Neural progenitor cell (in vitro differentiated cells): ENCODE results near the gene CLDN1. TPM values are rescaled to one million over a fixed set of nuclear protein-coding genes. Genes with fewer than 3 reads are reported as not detected.

Experiments
- DNase-seq: peaks from one replicate; pipeline ENCODE4 v3.0.0-alpha.2; 2016; ENCODE audit warnings: low spot score
- H2AFZ ChIP-seq: fragments of 200-600 bp; sonication (generic); replicated peaks from 2 replicates; pipeline ENCODE4 v1.6.1; 2016; ENCODE audit warnings: antibody characterized with exemption
- H3F3A ChIP-seq: fragments of 200-600 bp; sonication (generic); 2 replicates; pipeline ENCODE4 v1.6.1; 2016; ENCODE audit warnings: antibody characterized with exemption, low read depth
- H3K27ac ChIP-seq: fragments of 200-600 bp; sonication (generic); 2 replicates; pipeline ENCODE4 v1.5.1; 2016; ENCODE audit warnings: mild to moderate bottlenecking
- H3K27me3 ChIP-seq: fragments of 200-600 bp; sonication (generic); 2 replicates; pipeline ENCODE4 v1.6.1; 2016; ENCODE audit warnings: mild to moderate bottlenecking, moderate library complexity
- H3K36me3 ChIP-seq: fragments of 200-600 bp; sonication (generic); 2 replicates; pipeline ENCODE4 v1.5.1; 2016
- H3K4me1 ChIP-seq: fragments of 200-600 bp; sonication (generic); 2 replicates; pipeline ENCODE4 v1.6.1; 2016; ENCODE audit warnings: mixed run types
- H3K4me2 ChIP-seq: fragments of 200-600 bp; sonication (generic); 2 replicates; pipeline ENCODE4 v1.6.1; 2016
- H3K4me3 ChIP-seq: fragments of 200-600 bp; sonication (generic); 2 replicates; pipeline ENCODE4 v1.5.1; 2016
- H3K79me2 ChIP-seq: fragments of 200-600 bp; sonication (generic); 2 replicates; pipeline ENCODE4 v1.6.1; 2016; ENCODE audit warnings: low read depth
- H3K9ac ChIP-seq: fragments of 200-600 bp; sonication (generic); 2 replicates; pipeline ENCODE4 v1.6.1; 2016
- H3K9me3 ChIP-seq: fragments of 200-600 bp; sonication (generic); 2 replicates; pipeline ENCODE4 v1.5.1; 2016; ENCODE audit warnings: low read depth
- H4K20me1 ChIP-seq: fragments of 200-600 bp; sonication (generic); 2 replicates; pipeline ENCODE4 v1.6.1; 2016; ENCODE audit warnings: low read depth
- H3K27ac Mint-ChIP-seq: 3 replicates; pipeline ENCODE4 v1.8.0; 2021; ENCODE audit warnings: mixed read lengths
- H3K27me3 Mint-ChIP-seq: 2 replicates; pipeline ENCODE4 v1.8.0; 2022; ENCODE audit warnings: low read depth, mild to moderate bottlenecking, inconsistent platforms, moderate library complexity, mixed read lengths; ENCODE audit not compliant: insufficient read depth
- H3K36me3 Mint-ChIP-seq: 3 replicates; pipeline ENCODE4 v1.8.0; 2021; ENCODE audit warnings: mixed read lengths
- H3K4me1 Mint-ChIP-seq: 3 replicates; pipeline ENCODE4 v1.8.0; 2021; ENCODE audit warnings: mixed read lengths
- H3K4me3 Mint-ChIP-seq: 3 replicates; pipeline ENCODE4 v1.8.0; 2021; ENCODE audit warnings: mild to moderate bottlenecking, moderate library complexity, mixed read lengths
- H3K9me3 Mint-ChIP-seq: 3 replicates; pipeline ENCODE4 v1.8.0; 2020; ENCODE audit warnings: mixed read lengths
- EZH2 ChIP-seq: fragments of 200-600 bp; sonication (generic); IDR thresholded peaks from 2 replicates; pipeline ENCODE4 v1.6.1; 2017; ENCODE audit warnings: antibody characterized with exemption, mild to moderate bottlenecking, moderate library complexity
- EZH2phosphoT487 ChIP-seq: fragments of 200-600 bp; sonication (generic); IDR thresholded peaks from 2 replicates; pipeline ENCODE4 v1.6.1; 2017; ENCODE audit warnings: antibody characterized with exemption
- total RNA-seq: library from RNA; depleted of rRNA; stranded (reverse); fragments of >200 nt; gene quantifications from 2 replicates; pipeline ENCODE4 v1.2.3, GENCODE V29; 2015; ENCODE audit warnings: low replicate concordance
- TF ChIP-seq, protein P1 (sequence below): fragments of 200-600 bp; sonication (generic); IDR thresholded peaks from 2 replicates; pipeline ENCODE4 v1.5.1; 2017; ENCODE audit warnings: antibody characterized with exemption, mild to moderate bottlenecking

CLDN1 gene
- total RNA-seq, 1 donor from 2014 or later: 0.24 TPM

DNA sequence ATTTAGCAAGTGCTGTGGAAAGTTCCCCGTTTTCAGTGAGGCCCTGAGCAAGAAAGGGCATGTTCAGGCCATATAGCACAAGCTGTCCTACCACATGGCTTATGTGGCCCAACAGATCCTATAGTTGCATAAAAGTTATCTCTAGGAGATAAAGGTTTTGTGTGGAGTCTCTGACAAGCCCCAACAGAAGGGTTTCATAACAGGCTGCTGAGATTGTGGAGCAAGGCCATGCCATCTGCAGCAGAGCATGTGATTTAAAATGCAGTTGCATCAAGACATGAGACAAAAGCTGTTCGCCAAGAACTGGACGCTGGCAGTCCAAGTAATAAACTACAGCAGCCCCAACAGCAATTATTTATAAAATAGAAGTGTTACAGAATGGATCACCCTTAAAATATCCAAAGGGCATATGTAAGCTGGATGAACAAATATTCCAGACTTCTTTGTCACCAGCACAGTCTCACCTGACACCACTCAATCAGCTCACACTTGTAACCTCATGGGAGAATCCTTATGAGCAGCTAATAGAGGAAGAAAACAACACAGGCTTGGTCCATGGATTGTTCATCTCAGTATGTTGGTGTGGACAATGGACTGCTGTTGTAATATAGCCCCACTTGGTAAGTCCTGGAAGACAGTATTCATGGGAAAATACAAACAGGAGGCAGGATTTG is 14.4 kb upstream of the CLDN1 start:
- no peaks in the 10 kb centered on the region for H3K27me3 Mint-ChIP-seq
- no peak overlapping the region for H3K4me3 Mint-ChIP-seq
- H3K9me3 ChIP-seq: no peaks in the 10 kb centered on the region
- no peaks in the 10 kb centered on the region for H3K27me3 ChIP-seq
- H3F3A ChIP-seq: no peaks in the 10 kb centered on the region
- no peaks in the 10 kb centered on the region for H4K20me1 ChIP-seq
- peaks cover 3% of the 10 kb centered on the region for H3K36me3 ChIP-seq
- no peaks in the 10 kb centered on the region for H3K4me1 ChIP-seq
- H3K9ac ChIP-seq: no peak overlapping the region
- H3K36me3 Mint-ChIP-seq: no peaks in the 10 kb centered on the region
- no peaks in the 10 kb centered on the region for H3K4me1 Mint-ChIP-seq
- peaks cover 8% of the 10 kb centered on the region for H3K9me3 Mint-ChIP-seq
- H3K27ac Mint-ChIP-seq: no peak overlapping the region
- no peaks in the 10 kb centered on the region for H3K79me2 ChIP-seq
- H3K27ac ChIP-seq: no peak overlapping the region
- no peak overlapping the region for H3K4me3 ChIP-seq
- H3K4me2 ChIP-seq: no peak overlapping the region
- no peak overlapping the region for H2AFZ ChIP-seq
- no peak for DNase-seq
- TF ChIP-seq, protein P1, sequence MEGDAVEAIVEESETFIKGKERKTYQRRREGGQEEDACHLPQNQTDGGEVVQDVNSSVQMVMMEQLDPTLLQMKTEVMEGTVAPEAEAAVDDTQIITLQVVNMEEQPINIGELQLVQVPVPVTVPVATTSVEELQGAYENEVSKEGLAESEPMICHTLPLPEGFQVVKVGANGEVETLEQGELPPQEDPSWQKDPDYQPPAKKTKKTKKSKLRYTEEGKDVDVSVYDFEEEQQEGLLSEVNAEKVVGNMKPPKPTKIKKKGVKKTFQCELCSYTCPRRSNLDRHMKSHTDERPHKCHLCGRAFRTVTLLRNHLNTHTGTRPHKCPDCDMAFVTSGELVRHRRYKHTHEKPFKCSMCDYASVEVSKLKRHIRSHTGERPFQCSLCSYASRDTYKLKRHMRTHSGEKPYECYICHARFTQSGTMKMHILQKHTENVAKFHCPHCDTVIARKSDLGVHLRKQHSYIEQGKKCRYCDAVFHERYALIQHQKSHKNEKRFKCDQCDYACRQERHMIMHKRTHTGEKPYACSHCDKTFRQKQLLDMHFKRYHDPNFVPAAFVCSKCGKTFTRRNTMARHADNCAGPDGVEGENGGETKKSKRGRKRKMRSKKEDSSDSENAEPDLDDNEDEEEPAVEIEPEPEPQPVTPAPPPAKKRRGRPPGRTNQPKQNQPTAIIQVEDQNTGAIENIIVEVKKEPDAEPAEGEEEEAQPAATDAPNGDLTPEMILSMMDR: no peak
- TF ChIP-seq EZH2phosphoT487 (no peak), EZH2 (no peak)

DNA sequence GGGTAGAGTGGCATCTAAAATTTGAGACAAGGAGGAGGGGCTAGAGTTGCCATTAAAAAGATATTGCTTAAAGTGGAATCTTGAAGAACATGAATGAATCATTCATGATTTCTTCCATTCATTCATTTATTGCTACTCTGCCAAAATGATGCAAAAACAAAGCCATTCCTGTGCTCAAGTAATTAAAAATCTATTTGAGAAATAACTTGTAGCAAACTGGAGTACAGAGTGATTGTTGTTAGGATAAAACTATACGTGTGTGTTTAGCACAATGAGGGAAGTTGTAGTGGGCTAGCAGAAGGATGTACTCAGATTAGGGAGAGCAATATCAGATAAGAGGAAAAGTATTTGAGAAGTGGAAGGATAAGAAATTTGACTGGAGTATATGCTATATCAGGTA is 11.7 kb upstream of the CLDN1 start:
- H3K36me3 ChIP-seq: no peaks in the 10 kb centered on the region
- Mint-ChIP-seq H3K4me3 (no peak overlapping the region), H3K27me3 (no peaks in the 10 kb centered on the region)

DNA sequence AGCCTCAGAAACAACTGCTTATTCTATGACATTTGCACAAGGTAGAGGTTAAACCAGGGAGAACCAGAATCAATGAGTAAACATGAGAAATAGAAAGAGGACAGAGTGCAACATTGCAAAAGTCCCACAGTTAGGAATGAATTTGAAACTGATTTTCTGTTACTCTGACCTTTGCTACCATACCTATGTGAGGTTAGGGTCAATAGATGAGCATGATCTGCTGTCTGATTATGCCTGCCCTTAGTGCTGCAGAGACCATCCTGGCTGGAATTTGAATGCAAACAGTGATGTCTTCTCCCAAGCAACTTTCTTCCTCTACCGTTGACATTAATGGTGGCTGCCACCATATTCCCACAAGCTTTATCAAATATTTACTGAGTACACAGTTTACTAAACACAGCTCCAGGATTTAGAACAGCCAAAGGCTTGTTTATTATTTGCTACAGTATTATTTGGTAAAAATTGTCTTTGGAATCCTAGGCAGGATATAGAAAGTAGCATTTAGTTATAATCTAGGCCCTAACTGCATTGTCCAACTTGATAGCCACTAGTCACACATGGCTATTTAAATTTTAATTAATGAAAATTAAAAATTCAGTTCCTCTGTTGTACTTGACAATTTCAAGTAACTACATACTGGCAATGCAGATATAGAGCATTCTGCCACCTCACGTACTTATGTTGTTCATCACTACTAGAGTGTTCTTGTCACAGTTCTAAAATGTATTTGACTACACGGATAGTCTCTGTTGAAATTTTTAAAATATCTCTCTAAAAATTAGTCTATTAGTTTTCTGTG is 8.9 kb upstream of the CLDN1 start:
- no peak overlapping the region for H3K4me2 ChIP-seq
- no peak overlapping the region for H3K9ac ChIP-seq
- no peak overlapping the region for H2AFZ ChIP-seq
- no peaks in the 10 kb centered on the region for H3F3A ChIP-seq
- H3K9me3 ChIP-seq: no peaks in the 10 kb centered on the region
- H4K20me1 ChIP-seq: no peaks in the 10 kb centered on the region
- H3K27ac Mint-ChIP-seq: no peak overlapping the region
- no peak overlapping the region for H3K27ac ChIP-seq
- DNase-seq: no peak
- no peaks in the 10 kb centered on the region for H3K27me3 Mint-ChIP-seq
- H3K79me2 ChIP-seq: no peaks in the 10 kb centered on the region
- no peaks in the 10 kb centered on the region for H3K9me3 Mint-ChIP-seq
- TF ChIP-seq, protein P1: no peak
- TF ChIP-seq EZH2 (no peak), EZH2phosphoT487 (no peak)
- no peak overlapping the region for H3K4me3 ChIP-seq
- no peak overlapping the region for H3K4me3 Mint-ChIP-seq
- H3K36me3 ChIP-seq: no peaks in the 10 kb centered on the region
- H3K27me3 ChIP-seq: no peaks in the 10 kb centered on the region
- no peaks in the 10 kb centered on the region for H3K4me1 ChIP-seq
- H3K4me1 Mint-ChIP-seq: no peaks in the 10 kb centered on the region
- no peaks in the 10 kb centered on the region for H3K36me3 Mint-ChIP-seq

More for the DNA sequence above, 11.7 kb upstream of the CLDN1 start:
- Mint-ChIP-seq H3K4me1 (no peaks in the 10 kb centered on the region), H3K36me3 (no peaks in the 10 kb centered on the region), H3K9me3 (no peaks in the 10 kb centered on the region), H3K27ac (no peak overlapping the region)
- Histone ChIP-seq H3K9me3 (no peaks in the 10 kb centered on the region), H3K4me2 (no peak overlapping the region), H3F3A (no peaks in the 10 kb centered on the region), H3K4me3 (no peak overlapping the region), H3K79me2 (no peaks in the 10 kb centered on the region), H3K27ac (no peak overlapping the region), H2AFZ (no peak overlapping the region), H3K4me1 (no peaks in the 10 kb centered on the region), H3K27me3 (no peaks in the 10 kb centered on the region), H4K20me1 (no peaks in the 10 kb centered on the region), H3K9ac (no peak overlapping the region)
- no peak for DNase-seq
- TF ChIP-seq, protein P1: no peak
- TF ChIP-seq EZH2phosphoT487 (no peak), EZH2 (no peak)
